Upper lobe of left lung (tissue), 4 donors: ENCODE measurements around the gene PRR20G.

Source experiments
- POLR2A ChIP-seq, 4 donors: fragments of 450-650 bp; IDR thresholded peaks; one replicate each; pipeline ENCODE4 v1.5.1; 2016 to 2017; ENCODE audit warnings: antibody characterized with exemption in 4 of 4, mild to moderate bottlenecking in 2 of 4
- POLR2AphosphoS5 ChIP-seq, 2 donors: sonication (generic); formaldehyde crosslinking; IDR thresholded peaks; one replicate each; pipeline ENCODE4 v1.5.1; 2017; ENCODE audit warnings: antibody characterized with exemption in 2 of 2
- TF ChIP-seq, protein P1 (sequence below), 6 experiments: fragments of 450-650 bp in 4 of 6; fragments of 200-600 bp in 2 of 6; sonication (generic) in 2 of 6; IDR thresholded peaks; one replicate each; pipeline ENCODE4 v1.5.1; 2016 to 2019; ENCODE audit warnings: antibody characterized with exemption in 6 of 6

DNA sequence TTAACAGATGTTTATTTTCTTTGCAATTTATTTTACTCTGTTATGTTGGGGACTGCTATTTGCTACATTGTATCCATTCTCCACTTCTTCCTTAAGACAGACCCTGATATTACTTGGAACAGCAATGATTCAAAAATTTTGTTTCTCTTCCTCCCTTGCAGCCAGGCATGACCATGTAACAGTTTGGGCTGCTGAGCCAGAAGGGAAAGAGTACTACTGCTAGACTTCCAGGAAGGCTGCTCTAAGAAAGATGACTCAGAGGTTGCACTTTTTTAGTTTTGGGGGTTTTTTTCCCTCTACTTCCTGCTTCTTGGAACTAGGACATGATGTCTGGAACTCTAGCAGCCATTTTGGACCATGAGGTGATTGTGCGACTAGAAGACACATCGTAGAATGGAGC lies 10.3 kb downstream of the PRR20G start:
- TF ChIP-seq, protein P1, sequence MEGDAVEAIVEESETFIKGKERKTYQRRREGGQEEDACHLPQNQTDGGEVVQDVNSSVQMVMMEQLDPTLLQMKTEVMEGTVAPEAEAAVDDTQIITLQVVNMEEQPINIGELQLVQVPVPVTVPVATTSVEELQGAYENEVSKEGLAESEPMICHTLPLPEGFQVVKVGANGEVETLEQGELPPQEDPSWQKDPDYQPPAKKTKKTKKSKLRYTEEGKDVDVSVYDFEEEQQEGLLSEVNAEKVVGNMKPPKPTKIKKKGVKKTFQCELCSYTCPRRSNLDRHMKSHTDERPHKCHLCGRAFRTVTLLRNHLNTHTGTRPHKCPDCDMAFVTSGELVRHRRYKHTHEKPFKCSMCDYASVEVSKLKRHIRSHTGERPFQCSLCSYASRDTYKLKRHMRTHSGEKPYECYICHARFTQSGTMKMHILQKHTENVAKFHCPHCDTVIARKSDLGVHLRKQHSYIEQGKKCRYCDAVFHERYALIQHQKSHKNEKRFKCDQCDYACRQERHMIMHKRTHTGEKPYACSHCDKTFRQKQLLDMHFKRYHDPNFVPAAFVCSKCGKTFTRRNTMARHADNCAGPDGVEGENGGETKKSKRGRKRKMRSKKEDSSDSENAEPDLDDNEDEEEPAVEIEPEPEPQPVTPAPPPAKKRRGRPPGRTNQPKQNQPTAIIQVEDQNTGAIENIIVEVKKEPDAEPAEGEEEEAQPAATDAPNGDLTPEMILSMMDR (IDR thresholded peaks at IDR 0.05): no peak
- TF ChIP-seq POLR2A (IDR thresholded peaks at IDR 0.05) (no peak), POLR2AphosphoS5 (IDR thresholded peaks at IDR 0.05) (no peak)
